Activated CD8-positive, alpha-beta memory T cell treated with anti-CD3 and anti-CD28 coated beads, Interleukin-2, amount 50 U/mL, for 1 hour (primary cell): ENCODE results near the gene CDC25B.

Source experiments
- DNase-seq: peaks from one replicate; pipeline ENCODE4 v3.0.0-alpha.2; 2020; ENCODE audit errors: extremely low read depth

CDC25B gene

DNA sequence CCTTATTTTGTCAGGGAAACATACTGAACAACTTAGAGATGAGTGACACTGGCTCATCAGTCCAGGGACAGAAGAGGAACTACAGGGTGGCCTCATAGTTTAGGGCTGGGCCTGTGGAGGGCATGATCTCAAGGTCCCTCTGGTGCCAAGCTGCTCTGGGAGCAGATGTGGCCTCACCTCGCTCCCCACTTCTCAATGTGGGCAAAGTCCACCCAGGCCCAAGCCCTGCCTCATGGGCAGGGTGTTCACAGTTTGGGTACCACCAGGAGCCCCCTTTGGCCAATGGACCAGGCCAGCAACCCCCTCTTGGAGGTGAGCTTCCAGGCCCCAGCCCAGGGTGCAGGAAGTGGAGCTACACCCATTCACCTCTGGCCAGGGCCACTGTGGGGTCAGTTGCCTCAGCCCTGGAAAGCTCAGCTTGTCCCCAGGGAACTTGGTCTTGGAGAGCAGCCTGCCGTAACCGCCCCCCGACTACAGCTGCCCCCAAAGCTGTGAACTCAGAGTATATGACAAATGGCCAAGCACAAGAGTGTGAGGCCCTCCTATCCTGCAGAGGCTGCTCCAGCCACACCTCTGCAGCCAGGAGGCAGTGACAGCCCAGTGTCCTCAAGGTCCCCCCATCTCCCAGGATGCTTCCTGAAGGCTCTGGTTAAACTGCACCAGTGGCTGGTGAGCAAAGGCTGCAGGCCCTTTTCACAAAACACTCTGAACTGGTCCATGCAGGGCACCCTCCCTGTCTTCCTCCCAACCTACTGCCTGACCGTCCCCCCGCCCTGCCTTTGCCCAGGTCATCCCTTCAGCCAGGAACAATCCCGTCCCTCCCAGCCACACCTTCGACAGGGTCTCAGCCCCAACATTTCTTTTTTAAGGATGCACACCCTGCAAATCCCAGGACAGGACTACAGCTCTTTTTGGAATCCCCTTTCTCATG lies 32.2 kb upstream of the CDC25B start:
- DNase-seq, result no peak

GRCh38 chr20:3764659-3765058 lies 31.5 kb upstream of the CDC25B start:
- DNase-seq, result no peak

- DNase-seq, result no peak
Observed at GRCh38 chr20:3765171-3765882, 30.8 kb upstream of the CDC25B start.

DNA sequence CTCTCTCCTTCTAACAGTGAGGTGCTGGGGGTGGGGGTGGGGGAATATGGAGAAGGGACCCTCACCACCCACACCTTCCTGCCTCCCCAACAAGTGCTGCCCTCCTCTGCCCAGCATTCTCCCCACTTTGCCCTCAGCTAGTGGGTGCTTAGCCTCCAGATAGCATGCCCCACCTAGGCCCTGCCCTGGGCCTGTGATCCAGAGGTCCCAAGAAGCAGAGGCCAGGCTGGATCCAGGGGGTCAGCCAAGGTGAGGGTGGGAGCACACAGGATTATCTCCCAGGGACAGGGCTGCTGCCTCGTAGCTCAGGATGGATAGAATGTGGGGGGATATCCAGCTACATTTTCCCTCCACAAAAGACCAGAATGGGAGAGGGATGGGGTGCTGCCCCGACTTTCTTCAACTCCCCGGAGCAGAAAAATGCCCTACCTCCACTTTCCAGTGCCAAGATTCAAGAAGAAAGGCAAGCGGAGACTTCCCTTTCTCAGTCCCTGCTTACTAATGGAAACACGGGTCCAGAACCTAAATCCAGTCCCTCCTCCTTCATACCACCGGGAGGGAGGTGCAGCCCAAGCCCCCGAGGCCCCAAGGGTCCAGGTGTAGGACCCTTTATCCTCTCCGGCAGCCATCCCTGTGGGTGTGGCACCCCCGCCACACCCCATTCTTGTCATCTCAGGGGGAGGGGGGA lies 29.5 kb upstream of the CDC25B start:
- no peak for DNase-seq

DNA sequence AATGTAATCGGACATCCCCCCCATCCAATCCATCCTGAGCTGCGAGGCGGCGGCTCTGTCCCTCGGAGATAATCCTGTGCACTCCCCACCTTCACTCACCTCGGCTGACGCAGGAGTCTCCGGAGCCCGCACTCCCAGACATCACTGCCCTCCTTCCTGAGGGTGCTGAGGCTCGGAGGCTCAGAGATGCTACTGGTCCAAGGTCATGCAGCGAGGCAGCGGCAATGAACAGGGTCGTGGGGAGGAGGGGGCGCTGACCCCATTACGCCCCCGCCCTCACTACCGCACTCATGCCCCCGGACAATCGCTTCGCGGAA lies 29.0 kb upstream of the CDC25B start:
- no peak for DNase-seq

GRCh38 chr20:3767427-3768341 lies 28.4 kb upstream of the CDC25B start, which contains the start of gene ADISSP:
TSS of gene ADISSP (minus strand) at chr20:3767753. CDS start at chr20:3760100, 7,653 bp downstream.
- peak; percentile 91 for DNase-seq

DNA sequence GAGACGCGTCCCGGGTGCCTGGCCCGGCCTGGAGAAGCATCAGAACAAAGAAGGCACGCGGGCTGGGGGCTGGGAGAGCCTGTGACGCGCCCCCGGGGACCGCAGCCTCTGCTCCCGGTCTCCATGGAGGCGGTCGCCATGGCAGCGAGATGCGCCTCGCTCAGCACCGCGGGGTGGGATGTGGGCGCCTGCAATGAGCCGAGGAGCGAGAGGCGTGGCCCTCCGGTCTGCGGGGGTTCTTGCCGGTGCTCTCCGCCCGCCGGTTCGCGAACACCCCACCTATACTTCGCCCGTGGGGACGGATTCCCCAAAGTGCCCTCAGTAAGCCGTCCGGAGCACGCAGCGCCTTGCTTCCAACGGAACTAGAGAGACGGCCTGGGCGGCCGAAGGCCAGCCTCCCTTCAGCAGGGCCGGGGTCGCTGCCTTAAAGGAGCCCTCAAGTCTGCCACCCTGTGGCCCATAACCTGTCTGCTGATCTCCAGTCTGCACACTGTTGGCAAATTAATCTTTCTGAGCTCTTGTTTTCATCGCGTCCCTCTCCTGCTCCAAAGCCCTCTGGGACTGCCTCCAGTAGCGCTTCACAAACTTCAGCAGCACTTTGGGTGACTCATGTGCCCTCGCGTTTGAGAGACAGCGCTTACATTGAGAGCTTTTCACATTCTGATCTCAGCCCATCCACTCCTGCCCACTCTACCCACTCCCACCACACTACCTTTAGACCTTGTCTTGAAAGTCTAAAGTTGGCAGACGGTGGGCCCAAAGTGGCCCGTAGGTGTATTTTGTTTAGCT lies 27.6 kb upstream of the CDC25B start:
- DNase-seq, result peak; percentile 60

GRCh38 chr20:3771552-3772058 lies 24.5 kb upstream of the CDC25B start:
- no peak for DNase-seq

- DNase-seq, result no peak
Observed at GRCh38 chr20:3775457-3776108, 20.5 kb upstream of the CDC25B start.

DNA sequence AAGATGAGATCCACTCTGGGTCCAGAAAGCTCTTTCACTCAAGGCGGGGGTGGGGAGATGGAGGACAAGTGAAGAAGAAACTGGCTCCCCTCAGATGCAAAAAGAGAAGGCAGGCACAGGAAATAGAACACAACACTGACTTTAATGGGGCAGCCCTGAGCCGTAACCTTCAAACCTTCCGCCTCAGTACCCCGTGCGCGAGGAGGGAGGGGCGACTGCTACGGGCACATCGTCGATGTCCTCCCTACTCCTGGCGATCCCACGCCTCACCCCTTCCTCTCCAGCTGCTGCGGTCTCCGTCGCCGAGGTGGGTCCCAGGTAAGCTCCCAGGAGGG lies 18.8 kb upstream of the CDC25B start:
- no peak for DNase-seq

- DNase-seq, result no peak
Observed at GRCh38 chr20:3777716-3778629, 18.1 kb upstream of the CDC25B start.

- no peak for DNase-seq
Observed at GRCh38 chr20:3778976-3779375, 17.1 kb upstream of the CDC25B start.

- no peak for DNase-seq
Observed at GRCh38 chr20:3781153-3781910, 14.8 kb upstream of the CDC25B start, which contains the start of gene SPEF1. TSS of gene SPEF1 (minus strand) at chr20:3781448. CDS start at chr20:3781287, 161 bp downstream.

GRCh38 chr20:3782597-3782996 lies 13.5 kb upstream of the CDC25B start:
- no peak for DNase-seq

GRCh38 chr20:3783068-3783489 lies 13.0 kb upstream of the CDC25B start:
- DNase-seq, result no peak

DNA sequence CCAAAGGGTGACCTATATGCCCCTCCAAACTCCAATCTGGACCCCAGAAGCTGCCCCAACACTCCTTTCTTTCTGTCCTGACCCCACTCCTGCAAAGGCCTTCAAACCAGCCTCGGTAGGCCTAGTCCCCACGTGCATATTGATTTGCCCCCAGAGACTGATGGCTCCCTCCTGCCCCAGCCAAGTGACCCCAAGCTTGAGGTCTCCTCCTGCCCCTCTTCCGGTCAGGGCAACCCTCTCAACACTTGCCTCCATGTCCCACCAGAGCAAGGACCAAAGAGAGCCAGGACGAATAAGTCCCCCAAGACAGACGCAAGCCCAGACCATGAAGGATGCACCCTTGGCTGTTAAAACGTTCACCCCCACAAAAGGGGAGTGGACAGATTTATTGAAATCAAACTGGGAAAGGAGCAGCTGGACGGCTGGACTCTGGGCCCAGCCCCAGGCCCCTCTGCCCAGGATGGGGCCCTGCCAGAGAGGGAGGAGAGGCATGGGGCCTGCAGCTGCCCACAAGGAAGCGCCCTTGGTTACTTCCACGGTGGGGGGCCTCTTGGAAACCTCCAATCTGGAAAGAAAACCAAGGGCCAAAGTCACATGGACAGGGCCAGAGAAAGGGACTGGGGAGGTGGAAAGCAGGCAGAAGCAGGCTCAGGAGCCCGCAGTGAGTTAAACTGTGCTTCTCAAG lies 12.5 kb upstream of the CDC25B start:
- no peak for DNase-seq

DNA sequence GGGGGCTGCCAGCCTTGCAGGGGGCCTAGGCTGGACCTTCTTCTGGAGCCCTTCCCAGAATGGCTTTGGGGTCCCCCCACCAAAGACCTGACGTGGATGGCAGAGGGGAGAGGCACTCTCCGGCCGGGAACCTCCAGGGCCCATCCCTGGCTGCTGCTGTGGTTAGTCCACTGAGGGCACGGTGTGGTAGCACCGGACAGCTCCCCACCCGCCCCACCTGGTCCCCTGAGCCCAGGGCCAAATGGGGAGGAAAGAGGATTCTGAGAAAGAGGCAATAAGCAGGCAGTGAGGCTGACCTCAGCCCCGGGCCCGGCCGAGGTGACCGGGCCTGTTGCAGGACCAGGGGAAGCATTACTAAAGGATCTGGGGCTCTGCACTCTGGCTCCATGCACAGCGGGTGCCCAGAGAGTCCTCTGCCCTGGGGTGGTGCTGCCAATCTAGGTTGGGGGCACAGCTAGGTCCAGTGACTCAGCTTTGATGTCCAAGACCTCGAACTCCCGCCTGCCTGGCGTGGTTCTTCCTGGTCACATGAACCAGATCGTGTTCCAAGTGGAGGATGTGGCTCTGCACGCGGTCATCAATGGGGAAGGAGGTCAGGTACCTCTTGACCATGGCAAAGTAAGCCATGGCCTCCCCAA lies 11.8 kb upstream of the CDC25B start:
- DNase-seq, result no peak
